ENCODE data around the gene LIPE.

Gene LIPE

DNA sequence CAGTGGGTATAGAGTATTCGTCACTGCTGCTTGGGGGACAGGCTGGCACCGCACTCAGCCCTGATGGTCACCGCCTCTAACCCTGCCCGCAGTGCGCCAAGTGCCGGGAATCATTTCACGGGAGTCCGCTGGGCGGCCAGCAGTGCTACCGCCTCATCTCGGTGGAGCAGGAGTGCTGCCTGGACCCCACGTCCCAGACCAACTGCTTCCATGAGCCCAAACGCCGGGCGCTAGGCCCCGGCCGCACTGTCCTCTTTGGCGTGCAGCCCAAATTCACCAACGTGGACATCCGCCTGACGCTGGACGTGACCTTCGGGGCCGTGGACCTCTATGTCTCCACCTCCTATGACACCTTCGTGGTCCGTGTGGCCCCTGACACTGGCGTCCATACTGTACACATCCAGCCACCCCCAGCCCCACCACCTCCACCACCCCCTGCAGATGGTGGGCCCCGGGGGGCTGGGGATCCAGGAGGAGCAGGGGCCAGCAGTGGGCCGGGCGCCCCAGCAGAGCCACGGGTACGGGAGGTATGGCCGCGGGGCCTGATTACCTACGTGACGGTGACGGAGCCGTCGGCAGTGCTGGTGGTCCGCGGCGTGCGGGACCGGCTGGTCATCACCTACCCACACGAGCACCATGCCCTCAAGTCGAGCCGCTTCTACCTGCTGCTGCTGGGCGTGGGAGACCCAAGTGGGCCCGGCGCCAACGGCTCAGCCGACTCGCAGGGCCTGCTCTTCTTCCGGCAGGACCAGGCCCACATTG, 51.6 kb downstream of the LIPE start:
- DNase-seq = no peak

DNA sequence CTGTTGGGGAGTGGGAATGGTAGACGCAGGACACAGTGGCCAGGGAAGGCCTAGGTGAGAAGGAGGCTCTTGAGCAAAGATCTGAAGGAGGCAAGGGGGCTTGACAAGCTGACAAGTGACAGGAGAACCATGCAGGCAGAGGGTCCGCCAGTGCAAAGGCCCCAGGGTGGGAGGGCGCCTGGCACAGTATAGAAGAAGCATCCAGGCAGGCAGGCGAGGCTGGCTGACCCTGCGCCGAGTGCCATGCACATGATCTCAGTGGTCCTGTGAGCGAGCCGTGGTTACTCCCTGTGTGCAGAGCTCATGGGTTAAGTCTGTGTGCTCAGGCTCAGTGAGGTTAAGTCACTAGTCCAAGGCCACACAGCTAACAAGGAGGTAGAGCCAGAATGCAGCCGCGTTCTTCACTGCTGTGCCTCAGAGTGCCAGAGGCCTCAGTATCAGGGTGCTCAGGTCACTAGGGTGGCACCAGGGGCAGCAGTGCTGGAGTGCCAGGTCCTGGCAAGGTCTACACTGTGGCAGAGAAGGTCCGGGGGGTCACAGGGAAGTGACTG, 52.3 kb downstream of the LIPE start:
- DNase-seq = no peak

DNA sequence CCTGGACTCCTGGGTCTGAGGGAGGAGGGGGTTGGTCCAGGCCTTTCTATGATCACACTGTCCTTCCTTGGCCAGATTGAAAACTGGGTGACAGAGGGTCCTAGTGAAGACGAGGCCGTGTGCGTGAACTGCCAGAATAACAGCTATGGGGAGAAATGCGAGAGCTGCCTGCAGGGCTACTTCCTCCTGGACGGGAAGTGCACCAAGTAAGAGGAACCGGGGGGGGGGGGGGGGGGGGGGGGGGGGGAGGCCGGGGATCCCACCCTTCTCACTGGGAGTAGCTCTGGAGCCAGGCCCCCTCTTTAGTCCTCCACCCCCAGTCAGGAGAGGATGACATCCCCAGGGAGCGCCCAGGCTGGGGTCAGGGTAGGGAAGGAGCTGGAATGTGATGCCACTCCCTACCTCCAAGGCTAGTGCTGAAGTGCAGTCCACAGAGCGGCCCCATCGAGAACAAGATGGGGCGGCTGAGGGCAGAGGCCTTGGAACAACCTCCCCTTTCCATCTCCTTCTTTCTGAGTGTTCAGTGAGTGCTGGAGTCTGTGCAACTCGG, 56.5 kb downstream of the LIPE start:
- no peak for DNase-seq

DNA sequence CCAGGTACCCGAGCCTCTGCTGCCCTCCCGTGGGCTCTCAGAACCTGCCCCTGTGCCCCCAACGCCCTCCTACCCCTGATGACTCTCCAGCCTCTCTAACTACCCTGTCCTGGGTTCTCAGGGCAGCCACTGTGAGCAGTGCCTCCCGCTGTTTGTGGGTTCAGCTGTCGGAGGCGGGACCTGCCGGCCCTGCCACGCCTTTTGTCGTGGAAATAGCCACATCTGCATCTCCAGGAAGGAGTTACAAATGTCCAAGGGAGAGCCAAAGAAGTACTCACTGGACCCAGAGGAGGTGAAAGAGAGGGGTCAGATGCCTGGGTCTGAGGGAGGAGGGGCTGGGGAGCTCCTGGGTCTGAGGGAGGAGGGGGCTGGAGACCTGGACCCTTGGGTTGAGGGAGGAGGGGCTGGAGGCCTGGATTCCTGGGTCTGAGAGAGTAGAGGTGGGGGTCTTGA, 57.1 kb downstream of the LIPE start:
- no peak for DNase-seq

DNA sequence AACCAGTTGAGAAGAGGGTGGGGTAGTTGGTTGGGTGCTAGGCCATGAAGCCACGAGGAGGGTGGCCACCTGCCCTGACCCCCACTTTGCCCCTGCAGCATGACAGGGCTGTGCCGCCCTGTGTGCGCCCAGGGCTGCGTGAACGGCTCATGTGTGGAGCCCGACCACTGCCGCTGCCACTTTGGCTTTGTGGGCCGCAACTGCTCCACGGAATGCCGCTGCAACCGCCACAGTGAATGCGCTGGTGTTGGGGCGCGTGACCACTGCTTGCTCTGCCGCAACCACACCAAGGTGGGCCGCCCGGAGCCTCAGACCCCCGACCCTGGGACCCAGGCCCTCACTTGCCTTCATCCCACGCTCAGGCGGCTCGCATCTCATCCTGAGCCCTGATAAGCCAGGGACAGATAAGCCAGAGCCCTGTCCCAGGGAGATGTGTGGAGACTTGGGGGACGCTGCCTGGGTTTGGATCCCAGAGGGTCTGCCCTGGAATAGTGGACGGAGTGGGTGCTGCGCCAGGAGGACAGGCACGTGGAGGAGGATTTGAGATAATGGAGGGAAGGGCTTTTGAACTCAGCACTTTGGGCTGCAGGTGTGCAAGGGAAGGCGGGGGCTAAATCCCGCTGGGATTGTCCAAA, 57.6 kb downstream of the LIPE start:
- no peak for DNase-seq

DNA sequence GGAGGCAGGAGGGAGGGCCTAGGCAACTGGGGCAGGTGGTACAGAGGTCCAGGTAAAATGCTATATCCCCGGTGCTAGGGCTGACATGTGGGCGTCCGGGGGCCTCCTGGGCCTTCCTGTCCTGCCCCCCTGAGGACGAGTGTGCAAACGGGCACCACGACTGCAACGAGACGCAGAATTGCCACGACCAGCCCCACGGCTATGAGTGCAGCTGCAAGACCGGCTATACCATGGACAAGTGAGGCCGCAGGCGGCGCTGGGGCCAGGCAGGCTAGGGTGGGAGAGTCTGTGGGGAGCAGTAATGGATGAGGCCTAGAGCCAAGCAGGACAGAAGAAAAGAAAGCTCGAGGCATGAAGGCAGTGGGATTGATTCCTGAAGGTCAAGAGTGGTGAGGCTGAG, 58.4 kb downstream of the LIPE start:
- DNase-seq = no peak

DNA sequence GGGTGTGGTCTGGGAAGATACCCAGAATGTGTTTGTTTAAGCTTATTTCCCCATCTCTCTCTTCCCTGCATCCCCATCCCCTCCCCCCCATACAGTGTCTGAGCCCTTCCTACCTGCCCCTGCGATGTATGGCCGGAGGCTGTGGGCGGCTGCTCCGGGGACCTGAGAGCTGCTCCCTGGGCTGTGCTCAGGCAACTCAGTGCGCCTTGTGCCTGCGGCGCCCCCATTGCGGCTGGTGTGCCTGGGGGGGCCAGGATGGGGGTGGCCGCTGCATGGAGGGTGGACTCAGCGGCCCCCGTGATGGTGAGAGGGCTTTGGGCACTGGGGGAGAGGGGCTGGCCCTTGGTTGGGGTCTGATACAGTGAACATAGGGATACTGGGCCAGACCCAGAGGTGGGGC, 58.8 kb downstream of the LIPE start:
- no peak for DNase-seq

DNA sequence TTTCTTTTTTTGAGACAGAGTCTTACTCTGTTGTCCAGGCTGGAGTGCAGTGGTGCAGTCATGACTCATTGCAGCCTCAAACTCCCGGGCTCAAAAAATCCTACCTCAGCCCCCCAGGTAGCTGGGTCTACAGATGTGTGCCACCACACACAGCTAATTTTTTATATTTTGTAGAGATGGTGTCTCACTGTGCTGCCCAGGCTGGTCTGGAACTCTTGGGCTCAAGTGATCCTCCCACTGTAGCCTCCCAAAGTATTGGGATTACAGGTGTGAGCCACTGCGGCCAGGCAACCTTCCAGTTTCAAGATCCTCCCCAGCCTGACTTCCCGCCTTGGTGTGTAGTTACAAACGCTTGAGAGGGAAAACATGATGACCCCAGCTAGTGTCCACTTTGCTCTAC, 59.3 kb downstream of the LIPE start:
- DNase-seq = no peak

DNA sequence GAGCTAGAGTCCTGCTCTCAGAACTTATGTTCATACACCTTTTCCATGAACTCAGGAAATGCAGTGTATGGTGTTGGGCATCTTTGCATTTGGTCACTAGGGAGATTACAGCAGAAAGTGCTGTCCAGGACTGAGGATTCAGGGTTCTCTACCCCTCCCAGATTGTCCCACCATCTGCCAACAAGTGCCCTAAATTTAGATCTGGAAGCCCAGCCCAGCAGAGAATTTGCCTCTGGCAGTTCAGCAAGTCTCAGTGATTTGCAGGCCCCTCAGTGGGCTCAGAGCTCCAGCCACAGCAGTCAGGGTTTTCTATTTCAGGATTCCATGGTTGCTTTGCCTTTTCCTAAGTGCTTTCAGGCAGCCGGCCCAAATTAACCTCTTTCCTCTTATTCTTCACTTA, 60.5 kb downstream of the LIPE start:
- no peak for DNase-seq

DNA sequence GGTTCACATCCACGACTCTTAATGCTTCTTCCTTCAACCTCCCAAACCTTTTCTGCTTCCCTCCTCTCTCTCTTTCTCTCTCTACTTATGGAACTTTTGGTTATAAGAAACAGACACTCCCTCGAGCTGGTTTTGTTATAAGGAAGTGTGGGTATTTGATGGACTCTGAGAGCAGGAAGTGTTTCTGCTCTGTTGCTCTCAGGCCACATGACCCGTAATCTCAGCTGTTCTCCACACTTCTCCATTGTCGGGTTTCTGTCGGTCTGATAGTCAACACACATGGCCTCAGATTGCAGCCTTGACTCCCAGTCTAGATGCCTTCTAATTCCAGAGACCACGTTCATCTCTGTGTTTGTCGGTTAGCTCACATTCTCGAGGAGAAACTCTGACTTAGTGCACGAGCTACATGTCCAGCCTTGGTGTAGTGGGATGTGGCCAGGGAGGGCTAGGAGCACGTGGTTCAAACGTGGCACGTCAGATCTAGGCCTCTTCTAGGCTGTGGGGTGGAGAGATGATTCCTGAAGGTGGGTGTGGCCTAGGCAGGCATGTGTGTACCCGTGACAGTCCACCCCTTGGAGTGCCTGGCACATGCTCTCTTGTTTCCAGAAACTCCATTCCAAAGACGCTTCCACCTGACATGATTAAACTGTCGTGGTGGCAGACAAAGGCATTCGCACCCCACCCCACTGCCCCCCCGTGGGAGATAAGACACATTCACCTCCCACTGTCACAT, 63.4 kb downstream of the LIPE start:
- no peak for DNase-seq

DNA sequence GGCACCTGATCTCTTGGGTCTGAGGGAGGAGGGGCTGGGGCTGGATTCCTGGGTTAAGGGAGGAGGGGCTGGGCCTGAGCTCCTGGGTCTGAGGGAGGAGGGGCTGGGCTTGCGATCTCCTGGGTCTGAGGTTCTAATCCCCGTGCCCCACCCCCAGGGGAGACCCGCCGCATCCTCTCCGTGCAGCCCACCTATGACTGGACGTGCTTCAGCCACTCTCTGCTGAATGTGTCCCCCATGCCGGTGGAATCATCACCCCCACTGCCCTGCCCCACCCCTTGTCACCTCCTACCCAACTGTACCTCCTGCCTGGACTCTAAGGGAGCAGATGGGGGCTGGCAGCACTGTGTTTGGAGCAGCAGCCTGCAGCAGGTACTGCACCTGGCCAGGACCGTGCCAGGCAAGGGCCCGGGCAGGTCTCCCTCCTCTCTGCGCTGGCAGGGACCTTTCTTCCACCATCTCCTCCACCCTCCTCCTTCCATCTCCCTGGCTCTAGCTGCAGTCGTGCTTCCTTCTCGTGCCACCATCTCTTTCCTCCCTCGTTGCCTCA, 64.2 kb downstream of the LIPE start:
- DNase-seq = no peak

DNA sequence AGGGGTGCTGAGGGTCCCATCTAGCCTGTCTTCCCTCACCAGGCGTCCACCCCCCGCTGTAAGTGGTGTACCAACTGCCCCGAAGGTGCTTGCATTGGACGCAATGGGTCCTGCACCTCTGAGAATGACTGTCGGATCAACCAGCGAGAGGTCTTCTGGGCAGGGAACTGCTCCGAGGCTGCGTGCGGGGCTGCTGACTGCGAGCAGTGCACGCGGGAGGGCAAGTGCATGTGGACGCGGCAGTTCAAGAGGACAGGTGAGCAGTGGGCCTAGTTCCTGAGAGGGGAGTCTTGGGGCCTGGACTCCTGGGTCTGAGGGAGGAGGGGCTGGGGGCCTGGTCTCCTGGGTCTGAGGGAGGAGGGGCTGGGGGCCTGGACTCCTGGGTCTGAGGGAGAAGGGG, 64.8 kb downstream of the LIPE start:
- DNase-seq = no peak

DNA sequence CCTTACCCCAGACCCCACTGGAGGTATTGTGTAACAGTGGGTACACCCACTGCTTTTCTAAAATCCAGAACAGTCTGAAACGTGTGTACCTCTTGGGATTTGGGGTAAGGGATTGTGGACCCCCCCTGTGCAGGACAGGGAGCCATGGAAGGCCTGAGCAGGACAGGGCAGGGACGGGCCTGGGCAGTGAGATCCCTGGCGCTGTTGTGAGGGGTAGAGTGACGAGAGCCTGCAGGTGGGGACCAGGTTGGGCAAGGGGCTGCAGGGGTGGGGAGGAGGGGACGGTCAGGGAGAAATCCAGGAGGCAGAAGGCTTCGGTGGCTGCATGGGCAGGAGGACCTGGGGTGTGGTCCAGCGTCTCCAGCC, 65.7 kb downstream of the LIPE start:
- no peak for DNase-seq

DNA sequence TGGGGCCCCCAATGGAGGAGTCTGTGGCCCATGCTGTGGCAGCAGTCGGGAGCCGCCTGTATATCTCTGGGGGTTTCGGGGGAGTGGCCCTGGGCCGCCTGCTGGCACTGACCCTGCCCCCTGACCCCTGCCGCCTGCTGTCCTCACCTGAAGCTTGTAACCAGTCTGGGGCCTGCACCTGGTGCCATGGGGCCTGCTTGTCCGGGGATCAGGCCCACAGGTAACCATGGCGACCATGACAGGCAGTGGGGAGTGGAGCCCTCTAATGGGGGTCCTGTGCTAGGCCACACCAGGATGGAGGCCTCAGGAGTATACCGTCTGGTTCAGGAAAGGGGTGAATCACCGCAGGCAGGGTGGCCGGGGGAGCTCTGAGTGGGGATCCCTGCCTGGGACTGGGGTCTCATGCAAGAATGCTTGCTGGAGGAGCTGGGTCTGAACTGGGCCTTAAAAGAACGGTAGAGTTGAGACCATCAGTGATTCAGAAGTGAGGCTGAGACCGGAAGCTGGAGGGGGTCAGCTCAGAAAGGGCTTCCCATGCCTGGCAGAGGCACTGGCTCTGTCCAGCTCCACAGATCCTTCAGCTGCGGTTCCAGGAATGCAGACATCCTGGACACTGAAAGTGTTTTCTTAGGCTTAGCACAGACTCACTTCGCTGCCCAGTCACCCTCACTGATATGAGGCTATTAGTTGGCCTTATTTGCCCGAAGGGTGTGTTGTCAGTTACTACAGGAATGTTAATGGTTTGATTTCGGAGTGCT, 66.2 kb downstream of the LIPE start:
- no peak for DNase-seq

DNA sequence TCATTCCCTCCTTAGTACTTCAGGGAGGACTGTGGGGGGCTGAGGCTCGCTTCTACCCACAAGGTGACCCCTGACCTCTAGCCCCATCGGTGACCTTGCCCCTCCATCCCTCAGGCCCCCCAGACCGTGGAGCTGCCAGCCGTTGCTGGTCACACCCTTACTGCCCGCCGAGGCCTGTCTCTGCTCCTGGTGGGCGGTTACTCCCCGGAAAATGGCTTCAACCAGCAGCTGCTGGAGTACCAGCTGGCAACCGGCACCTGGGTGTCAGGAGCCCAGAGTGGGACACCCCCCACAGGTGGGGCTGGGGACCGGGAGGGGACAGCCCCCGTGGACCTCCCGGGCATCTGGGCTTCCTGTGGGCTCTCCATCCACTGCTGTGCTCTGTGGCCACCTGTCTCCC, 69.9 kb downstream of the LIPE start:
- no peak for DNase-seq

DNA sequence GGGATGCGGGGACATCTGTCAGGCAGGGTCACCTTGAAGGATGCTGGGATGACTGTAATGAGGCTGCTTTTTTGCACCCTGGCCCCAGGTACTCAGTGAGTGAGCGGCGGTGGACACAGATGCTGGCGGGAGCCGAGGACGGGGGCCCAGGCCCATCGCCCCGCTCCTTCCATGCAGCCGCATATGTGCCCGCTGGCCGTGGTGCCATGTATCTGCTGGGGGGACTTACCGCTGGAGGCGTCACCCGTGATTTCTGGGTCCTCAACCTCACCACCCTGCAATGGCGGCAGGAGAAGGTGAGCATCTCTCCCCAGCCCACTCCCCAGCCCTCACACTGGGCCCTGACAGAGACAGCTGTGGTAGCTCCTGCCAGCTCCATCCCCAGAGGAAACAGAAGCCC, 70.5 kb downstream of the LIPE start:
- DNase-seq = no peak

DNA sequence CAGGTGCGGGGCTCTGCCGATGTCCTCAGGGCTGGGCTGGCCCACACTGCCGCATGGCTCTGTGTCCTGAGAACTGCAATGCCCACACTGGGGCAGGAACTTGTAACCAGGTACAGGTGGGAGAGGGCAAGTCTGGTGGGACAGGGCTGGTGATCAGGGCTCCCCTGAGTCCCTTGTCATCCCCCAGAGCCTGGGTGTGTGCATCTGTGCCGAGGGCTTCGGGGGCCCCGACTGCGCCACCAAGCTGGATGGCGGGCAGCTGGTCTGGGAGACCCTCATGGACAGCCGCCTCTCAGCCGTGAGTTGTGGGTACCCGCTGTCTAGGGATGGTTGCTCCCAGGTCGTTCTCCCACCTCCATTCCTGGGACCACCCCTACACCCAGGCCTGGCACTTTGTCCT, 71.3 kb downstream of the LIPE start:
- DNase-seq = no peak

DNA sequence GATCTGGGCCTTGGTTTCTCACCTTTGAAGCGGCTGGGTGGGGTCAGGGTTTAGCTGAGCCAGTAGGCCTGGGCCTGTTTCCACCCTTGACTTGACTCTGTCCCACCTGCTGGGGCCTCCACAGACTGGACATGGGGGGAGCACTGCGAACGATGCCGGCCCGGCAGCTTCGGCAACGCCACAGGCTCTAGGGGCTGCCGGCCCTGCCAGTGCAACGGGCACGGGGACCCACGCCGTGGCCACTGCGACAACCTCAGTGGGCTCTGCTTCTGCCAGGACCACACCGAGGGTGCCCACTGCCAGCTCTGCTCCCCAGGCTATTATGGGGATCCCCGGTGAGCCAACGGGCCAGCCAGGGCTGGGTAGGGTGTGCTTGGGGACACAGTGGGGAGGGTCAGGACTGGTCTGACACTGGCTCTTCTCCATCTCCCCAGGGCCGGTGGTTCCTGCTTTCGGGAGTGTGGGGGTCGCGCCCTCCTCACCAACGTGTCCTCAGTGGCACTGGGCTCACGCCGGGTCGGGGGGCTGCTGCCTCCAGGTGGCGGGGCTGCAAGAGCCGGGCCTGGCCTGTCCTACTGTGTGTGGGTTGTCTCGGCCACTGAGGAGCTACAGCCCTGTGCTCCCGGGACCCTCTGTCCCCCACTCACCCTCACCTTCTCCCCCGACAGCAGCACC, 73.7 kb downstream of the LIPE start:
- DNase-seq = no peak

DNA sequence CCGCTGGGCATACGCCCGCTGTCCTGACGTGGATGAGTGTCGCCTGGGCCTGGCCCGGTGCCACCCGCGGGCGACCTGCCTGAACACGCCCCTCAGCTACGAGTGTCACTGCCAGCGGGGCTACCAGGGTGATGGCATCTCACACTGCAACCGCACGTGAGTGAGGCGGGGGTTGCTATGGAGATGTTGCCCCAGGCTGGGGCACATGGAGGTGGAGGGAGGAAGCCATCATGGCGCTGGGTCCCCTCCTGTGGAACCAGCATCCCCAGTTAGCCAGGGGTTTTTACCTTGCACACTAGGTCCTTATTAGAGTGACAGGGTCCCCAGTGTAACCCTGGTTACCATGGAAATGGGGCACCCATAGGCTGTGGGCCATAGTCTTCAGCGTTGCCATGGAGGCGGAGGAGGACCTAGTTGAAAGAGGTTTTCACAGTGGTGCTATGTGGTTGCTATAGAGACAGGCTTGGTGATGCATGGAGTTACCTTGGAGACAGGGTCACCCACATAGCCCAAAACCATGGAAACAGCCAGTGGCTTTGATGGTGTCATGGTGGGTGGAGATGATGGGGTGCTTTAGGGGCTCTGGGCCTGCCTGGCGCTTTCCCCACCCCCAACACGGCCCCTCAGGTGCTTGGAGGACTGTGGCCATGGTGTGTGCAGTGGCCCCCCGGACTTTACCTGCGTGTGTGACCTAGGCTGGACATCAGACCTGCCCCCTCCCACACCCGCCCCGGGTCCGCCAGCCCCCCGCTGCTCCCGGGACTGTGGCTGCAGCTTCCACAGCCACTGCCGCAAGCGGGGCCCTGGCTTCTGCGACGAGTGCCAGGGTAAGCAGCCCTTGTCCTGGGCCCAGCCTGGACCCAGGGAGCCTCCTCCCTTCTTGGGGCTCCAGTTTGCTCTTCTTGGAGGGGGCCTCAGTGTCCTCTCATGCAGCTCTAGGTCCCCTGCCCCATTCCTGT, 74.6 kb downstream of the LIPE start:
- peak; percentile 7 for DNase-seq

Measured in hematopoietic multipotent progenitor cell treated with erythropoietin and hydrocortisone succinate and interleukin-3 and kit ligand, for 8 days (in vitro differentiated cells).